ENCODE measurements around the gene LY86.

LY86 gene

GRCh38 chr6:6646384-6646783 is 57.9 kb downstream of the LY86 start:
- H3K27ac ChIP-seq (ENCODE audit: low read depth, low read length): no peak overlapping the region
- no peaks in the 10 kb centered on the region for H3K79me2 ChIP-seq (ENCODE audit: control insufficient read depth, low read length)
- no peaks in the 10 kb centered on the region for H3K27me3 ChIP-seq (ENCODE audit: control insufficient read depth, low read length)
- H3K9me3 ChIP-seq (ENCODE audit: control insufficient read depth, insufficient read depth, low read length): no peaks in the 10 kb centered on the region
- H4K20me1 ChIP-seq (ENCODE audit: control insufficient read depth, insufficient read depth, low read depth, low read length): no peaks in the 10 kb centered on the region
- H3K4me2 ChIP-seq (ENCODE audit: low read length): no peak overlapping the region
- no peaks in the 10 kb centered on the region for H3K4me1 ChIP-seq (ENCODE audit: control insufficient read depth, low read length)
- TF ChIP-seq EZH2phosphoT487 (IDR thresholded peaks at IDR 0.05; ENCODE audit: borderline replicate concordance, low read length) (no peak), CTCF (IDR thresholded peaks at IDR 0.05; ENCODE audit: low read depth, low read length, poor library complexity, severe bottlenecking) (no peak)
- H3K36me3 ChIP-seq (ENCODE audit: control insufficient read depth, low read length): no peaks in the 10 kb centered on the region
- no peaks in the 10 kb centered on the region for H3F3A ChIP-seq (ENCODE audit: control insufficient read depth, insufficient read depth)
- H3K9me2 ChIP-seq (replicated peaks; ENCODE audit: control insufficient read depth, low read length): no peaks in the 10 kb centered on the region
- H3K4me3 ChIP-seq (ENCODE audit: low read length): no peak overlapping the region

GRCh38 chr6:6646859-6647258 is 58.3 kb downstream of the LY86 start:
- H4K20me1 ChIP-seq (ENCODE audit: control insufficient read depth, insufficient read depth, low read depth, low read length): no peaks in the 10 kb centered on the region
- H3K9me3 ChIP-seq (ENCODE audit: control insufficient read depth, insufficient read depth, low read length): no peaks in the 10 kb centered on the region
- H3K4me1 ChIP-seq (ENCODE audit: control insufficient read depth, low read length): no peaks in the 10 kb centered on the region
- H3F3A ChIP-seq (ENCODE audit: control insufficient read depth, insufficient read depth): no peaks in the 10 kb centered on the region
- H3K4me3 ChIP-seq (ENCODE audit: low read length): no peak overlapping the region
- no peaks in the 10 kb centered on the region for H3K79me2 ChIP-seq (ENCODE audit: control insufficient read depth, low read length)
- no peaks in the 10 kb centered on the region for H3K27me3 ChIP-seq (ENCODE audit: control insufficient read depth, low read length)
- TF ChIP-seq CTCF (IDR thresholded peaks at IDR 0.05; ENCODE audit: low read depth, low read length, poor library complexity, severe bottlenecking): peak; percentile 39
- TF ChIP-seq EZH2phosphoT487 (IDR thresholded peaks at IDR 0.05; ENCODE audit: borderline replicate concordance, low read length): no peak
- no peak overlapping the region for H3K4me2 ChIP-seq (ENCODE audit: low read length)
- no peaks in the 10 kb centered on the region for H3K36me3 ChIP-seq (ENCODE audit: control insufficient read depth, low read length)
- H3K9me2 ChIP-seq (replicated peaks; ENCODE audit: control insufficient read depth, low read length): no peaks in the 10 kb centered on the region
- H3K27ac ChIP-seq (ENCODE audit: low read depth, low read length): no peak overlapping the region

- H3K36me3 ChIP-seq (ENCODE audit: control insufficient read depth, low read length): no peaks in the 10 kb centered on the region
- H3K79me2 ChIP-seq (ENCODE audit: control insufficient read depth, low read length): no peaks in the 10 kb centered on the region
- H3K4me3 ChIP-seq (ENCODE audit: low read length): no peak overlapping the region
- no peaks in the 10 kb centered on the region for H4K20me1 ChIP-seq (ENCODE audit: control insufficient read depth, insufficient read depth, low read depth, low read length)
- no peaks in the 10 kb centered on the region for H3K9me2 ChIP-seq (replicated peaks; ENCODE audit: control insufficient read depth, low read length)
- no peaks in the 10 kb centered on the region for H3K27me3 ChIP-seq (ENCODE audit: control insufficient read depth, low read length)
- H3K4me2 ChIP-seq (ENCODE audit: low read length): no peak overlapping the region
- H3K27ac ChIP-seq (ENCODE audit: low read depth, low read length): no peak overlapping the region
- no peaks in the 10 kb centered on the region for H3F3A ChIP-seq (ENCODE audit: control insufficient read depth, insufficient read depth)
- TF ChIP-seq CTCF (IDR thresholded peaks at IDR 0.05; ENCODE audit: low read depth, low read length, poor library complexity, severe bottlenecking): no peak
- no peak for TF ChIP-seq EZH2phosphoT487 (IDR thresholded peaks at IDR 0.05; ENCODE audit: borderline replicate concordance, low read length)
- H3K9me3 ChIP-seq (ENCODE audit: control insufficient read depth, insufficient read depth, low read length): no peaks in the 10 kb centered on the region
- no peaks in the 10 kb centered on the region for H3K4me1 ChIP-seq (ENCODE audit: control insufficient read depth, low read length)
Observed at GRCh38 chr6:6648692-6649343, 60.3 kb downstream of the LY86 start.

All from DOHH2 (cell line).